Fibroblast of mammary gland (primary cell): ENCODE measurements around the gene FAM20C.

Source experiments
- DNase-seq: peaks from one replicate; pipeline ENCODE4 v3.0.0-alpha.2; 2010; ENCODE audit warnings: low read depth
- H3K4me3 ChIP-seq: 2 replicates; pipeline ENCODE4 v1.5.1; 2011; ENCODE audit warnings: low read depth, mild to moderate bottlenecking, low read length, moderate library complexity; ENCODE audit not compliant: control insufficient read depth
- TF ChIP-seq, protein P1 (sequence below): conservative IDR thresholded peaks from 2 replicates; pipeline ENCODE4 v1.5.1; 2011; ENCODE audit warnings: low read depth, low read length, inconsistent platforms; ENCODE audit not compliant: control insufficient read depth, insufficient read depth

FAM20C gene

DNA sequence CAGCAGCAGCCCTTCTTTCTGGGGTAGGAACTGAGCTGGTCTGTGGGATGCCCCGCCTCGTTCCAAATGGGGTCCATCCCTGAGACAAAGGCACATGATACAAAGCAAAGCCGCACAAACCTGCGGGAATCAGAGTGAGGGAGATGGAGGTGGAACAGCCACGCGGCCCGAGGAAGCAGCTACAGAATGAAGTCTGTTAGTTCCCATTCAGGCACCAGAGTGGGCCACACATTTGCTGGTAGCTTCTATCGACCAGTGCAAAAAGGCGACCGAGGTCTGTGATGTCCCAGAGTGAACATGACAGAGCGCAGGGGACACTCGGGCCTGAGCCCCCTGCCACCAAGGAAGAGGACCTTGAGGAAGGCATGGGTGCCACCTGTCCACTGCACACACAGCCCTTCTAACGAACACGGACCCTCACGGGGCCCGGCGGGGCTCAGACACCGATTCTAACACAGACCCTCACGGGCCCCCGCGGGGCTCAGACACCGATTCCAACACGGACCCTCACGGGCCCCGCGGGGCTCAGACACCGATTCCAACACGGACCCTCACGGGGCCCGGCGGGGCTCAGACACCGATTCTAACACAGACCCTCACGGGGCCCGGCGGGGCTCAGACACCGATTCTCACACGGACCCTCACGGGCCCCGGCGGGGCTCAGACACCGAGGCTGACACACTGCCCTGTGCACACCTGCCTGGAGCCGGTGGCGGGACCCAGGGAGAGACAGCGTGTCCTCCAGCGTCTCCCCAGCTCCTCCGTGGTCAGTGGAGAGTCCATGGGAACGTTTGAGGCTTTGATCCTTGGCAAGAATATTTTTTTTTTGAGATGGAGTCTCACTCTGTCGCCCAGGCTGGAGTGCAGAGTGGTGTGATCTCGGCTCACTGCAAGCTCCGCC lies 32.8 kb upstream of the FAM20C start:
- no peak for DNase-seq
- TF ChIP-seq, protein P1, sequence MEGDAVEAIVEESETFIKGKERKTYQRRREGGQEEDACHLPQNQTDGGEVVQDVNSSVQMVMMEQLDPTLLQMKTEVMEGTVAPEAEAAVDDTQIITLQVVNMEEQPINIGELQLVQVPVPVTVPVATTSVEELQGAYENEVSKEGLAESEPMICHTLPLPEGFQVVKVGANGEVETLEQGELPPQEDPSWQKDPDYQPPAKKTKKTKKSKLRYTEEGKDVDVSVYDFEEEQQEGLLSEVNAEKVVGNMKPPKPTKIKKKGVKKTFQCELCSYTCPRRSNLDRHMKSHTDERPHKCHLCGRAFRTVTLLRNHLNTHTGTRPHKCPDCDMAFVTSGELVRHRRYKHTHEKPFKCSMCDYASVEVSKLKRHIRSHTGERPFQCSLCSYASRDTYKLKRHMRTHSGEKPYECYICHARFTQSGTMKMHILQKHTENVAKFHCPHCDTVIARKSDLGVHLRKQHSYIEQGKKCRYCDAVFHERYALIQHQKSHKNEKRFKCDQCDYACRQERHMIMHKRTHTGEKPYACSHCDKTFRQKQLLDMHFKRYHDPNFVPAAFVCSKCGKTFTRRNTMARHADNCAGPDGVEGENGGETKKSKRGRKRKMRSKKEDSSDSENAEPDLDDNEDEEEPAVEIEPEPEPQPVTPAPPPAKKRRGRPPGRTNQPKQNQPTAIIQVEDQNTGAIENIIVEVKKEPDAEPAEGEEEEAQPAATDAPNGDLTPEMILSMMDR: no peak
- H3K4me3 ChIP-seq: no peak overlapping the region

DNA sequence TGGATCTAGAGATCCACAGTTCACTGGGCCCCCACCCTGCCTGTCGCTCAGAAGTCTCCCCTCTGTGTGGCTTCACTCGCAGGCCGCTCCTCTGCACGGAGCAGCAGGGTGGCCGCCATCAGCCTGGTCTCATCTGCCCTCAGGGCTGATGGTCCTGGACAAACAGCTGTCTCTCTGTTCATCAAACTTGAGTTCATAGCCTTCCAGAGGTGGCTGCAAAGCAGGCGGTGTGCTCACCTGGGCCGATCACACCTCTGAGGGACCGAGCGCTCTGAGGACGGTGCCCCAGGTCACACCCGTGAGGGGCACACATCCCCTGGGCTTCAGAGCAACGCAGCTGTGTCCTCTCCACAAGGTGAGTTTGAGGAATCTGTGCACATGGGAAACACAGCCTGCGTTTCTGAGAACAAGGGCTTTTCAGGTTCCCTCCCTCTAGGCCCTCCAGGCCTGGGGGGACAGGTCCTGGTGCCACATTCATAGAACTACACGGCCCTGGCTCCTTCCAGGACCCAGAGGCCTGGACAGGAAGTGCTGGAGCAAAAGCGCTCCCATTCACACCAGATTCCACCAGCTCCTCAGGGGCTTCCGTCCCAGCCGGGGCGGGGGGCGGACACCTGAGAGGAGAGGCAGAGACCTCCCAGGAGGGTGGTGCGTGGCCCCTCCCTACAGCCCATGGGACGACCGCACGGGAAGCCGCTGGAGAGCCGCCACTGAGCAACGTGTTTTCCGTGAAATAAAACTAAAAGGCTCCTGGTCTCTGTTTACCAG lies 31.2 kb upstream of the FAM20C start:
- H3K4me3 ChIP-seq: no peak overlapping the region
- TF ChIP-seq, protein P1: no peak
- no peak for DNase-seq

DNA sequence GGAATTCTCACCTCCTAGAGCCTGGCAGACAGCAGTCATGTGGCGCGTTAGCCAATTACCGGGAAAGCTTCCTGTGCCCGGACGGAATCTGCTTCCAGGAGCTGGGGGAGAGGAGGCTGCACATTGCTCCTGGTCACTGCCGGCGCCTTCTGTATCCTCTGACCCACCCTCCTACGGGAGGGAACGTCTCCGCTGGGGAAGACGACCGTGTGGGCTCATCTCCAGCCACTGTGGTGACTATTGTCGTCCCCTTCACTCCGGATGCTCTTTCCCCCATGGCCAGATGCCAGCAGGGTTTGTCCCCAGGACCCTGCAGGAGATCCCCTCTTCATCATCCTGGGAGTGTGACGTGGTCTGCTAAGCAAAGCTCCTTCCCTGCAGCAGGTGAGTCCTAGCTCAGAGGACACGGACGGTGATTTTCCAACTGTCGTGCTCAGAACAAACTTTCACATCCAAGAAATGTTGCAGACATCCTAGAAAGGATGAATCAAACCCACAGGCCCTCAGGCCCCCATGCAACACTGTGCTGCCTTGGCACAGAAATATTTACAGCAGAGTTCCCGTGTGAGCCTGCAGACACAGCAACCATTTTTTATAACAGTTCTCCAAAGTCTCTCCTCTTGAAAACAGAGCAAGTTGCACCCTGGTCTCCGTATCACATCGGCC lies 29.6 kb upstream of the FAM20C start:
- no peak overlapping the region for H3K4me3 ChIP-seq
- no peak for DNase-seq
- TF ChIP-seq, protein P1: no peak

DNA sequence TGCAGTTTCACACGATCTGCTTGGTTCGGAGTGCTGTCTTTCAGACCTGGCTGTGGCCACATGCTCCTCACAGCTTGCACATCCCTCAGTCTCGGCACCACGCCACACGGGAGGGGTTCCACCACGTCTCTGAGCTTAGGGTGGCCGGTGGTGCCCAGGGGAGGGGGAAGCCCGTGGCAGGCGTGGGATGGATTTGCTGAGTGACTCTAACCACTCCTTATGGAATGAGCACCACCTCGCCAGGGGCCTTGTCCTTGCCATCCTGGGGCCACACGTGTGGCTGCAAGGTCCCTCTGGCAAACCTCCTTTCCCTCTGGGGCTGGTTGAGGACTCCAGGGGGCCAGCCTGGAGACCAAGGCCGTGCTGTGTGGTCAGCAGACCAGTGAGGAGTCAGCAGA lies 29.1 kb upstream of the FAM20C start:
- no peak overlapping the region for H3K4me3 ChIP-seq
- no peak for DNase-seq
- TF ChIP-seq, protein P1: no peak

DNA sequence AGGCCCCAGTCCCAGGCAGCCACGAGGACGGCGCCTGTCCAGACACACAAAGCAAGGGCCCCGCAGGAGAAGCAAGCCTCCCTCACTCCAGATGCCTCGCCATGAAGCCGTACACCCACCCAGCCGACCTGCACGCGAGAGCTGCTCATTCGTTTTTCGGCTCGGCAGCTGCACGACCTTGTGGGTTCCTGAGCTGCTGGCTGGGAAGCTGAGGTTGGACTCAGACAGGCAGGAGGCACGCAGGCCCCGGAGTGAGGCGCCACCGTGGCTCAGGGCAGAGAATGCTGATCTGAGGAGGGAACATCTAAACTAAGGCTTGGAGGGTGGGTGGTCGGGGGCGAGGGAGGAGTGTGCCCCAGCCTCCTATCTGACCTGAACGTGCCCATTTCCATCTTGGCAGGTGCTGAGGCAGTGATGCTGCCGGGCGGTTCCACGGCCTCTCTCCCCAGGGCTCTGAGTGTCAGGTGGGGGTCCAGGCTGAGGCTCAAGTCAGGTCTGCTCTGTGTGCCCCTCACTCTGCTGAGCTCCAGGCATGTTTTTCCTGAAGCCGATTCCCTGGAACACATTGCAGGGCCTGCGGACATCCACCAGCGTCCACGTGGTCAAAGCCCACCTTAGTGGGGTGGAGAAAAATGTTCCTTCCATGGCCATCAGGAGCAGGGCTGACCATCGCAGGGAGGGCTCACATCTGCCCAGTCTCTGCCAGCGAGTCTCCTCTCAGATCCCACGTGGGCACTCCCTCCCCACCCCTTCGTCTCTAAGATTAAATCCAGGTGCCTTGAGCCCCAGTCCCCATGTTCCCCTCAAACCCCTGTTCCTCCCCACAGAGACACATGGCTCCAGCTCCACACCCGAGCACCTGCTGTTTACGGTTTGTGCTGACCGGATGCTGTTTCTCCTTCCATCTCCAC lies 28.1 kb upstream of the FAM20C start:
- TF ChIP-seq, protein P1: no peak
- DNase-seq: no peak
- no peak overlapping the region for H3K4me3 ChIP-seq
